D721Med (cell line): Measurements from ENCODE around the gene TIAL1.

ENCODE experiments used
- DNase-seq: peaks from one replicate; pipeline ENCODE4 v3.0.0; 2011; ENCODE audit warnings: low spot score; ENCODE audit not compliant: insufficient read length
- FAIRE-seq: peaks from 2 replicates; lab custom pipeline; 2011; peaks lifted over from hg19 to GRCh38; lab: Jason Lieb, UNC
- TF ChIP-seq, protein P1 (sequence below): IDR thresholded peaks from 2 replicates; pipeline ENCODE4 v1.5.1; 2012; ENCODE audit warnings: mild to moderate bottlenecking, control low read depth; ENCODE audit not compliant: insufficient read depth; ENCODE audit errors: missing control alignments

Gene TIAL1

DNA sequence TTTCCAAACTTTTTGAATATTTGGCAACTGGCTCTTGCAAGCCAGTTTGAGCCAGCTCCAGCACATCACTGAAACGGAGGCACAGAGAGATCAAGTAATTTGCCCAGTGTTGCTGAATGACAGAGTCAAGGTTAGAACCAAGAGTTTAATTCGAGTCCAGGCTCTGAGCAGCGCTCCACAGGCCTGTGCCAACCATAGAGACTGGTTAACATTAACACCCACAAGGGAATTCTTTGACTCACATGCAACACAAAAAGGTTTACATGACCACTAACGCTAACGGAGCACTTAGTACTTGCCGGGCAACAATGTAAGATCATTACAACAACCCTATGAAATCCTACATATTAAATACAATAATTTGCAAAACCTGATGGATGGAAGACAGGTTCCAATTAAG is 55.7 kb downstream of the TIAL1 start:
- DNase-seq (no peak), FAIRE-seq (no peak)
- TF ChIP-seq, protein P1, sequence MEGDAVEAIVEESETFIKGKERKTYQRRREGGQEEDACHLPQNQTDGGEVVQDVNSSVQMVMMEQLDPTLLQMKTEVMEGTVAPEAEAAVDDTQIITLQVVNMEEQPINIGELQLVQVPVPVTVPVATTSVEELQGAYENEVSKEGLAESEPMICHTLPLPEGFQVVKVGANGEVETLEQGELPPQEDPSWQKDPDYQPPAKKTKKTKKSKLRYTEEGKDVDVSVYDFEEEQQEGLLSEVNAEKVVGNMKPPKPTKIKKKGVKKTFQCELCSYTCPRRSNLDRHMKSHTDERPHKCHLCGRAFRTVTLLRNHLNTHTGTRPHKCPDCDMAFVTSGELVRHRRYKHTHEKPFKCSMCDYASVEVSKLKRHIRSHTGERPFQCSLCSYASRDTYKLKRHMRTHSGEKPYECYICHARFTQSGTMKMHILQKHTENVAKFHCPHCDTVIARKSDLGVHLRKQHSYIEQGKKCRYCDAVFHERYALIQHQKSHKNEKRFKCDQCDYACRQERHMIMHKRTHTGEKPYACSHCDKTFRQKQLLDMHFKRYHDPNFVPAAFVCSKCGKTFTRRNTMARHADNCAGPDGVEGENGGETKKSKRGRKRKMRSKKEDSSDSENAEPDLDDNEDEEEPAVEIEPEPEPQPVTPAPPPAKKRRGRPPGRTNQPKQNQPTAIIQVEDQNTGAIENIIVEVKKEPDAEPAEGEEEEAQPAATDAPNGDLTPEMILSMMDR = no peak

DNA sequence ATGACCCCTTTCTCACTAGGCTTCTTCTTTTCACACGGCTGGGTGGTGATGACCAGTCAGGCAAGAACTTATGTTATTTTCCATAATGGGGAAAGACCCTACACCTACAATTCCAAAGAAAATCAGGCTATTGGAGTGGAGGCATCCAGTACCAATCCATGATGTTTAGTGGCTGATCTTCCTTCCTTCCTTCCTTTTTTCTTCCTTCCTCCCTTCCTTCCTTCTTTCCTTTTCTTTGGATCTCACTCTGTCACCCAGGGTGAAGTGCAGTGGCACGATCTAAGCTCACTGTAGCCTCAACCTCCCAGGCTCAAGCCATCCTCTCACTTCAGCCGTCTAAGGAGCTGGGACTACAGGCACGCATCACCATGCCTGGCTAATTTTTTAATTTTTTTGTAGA is 56.7 kb downstream of the TIAL1 start:
- TF ChIP-seq, protein P1 = no peak
- DNase-seq = no peak
- no peak for FAIRE-seq

DNA sequence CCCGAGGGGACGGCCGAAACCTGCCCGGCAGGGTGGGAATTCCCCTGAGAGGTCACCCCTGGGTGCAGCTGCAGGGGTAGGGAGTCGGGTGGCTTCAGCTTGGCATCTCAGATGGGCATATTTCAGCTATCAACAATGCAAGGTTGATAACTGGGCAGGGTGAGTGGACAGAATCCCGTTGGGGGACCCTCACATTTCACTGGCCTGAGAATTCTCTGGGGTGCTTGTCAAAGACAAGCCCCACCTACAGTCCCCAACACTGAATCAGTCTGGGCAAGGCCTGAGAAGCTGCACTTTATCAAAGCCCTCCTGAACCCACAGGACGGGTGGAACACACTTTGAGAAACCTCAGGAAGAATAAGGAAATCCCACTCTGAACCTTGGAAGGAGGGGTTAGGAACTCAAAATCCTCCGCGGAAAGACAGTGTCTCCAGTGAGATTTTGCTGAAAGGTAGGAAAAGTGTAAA is 57.4 kb downstream of the TIAL1 start:
- DNase-seq = no peak
- no peak for FAIRE-seq
- TF ChIP-seq, protein P1 = no peak

DNA sequence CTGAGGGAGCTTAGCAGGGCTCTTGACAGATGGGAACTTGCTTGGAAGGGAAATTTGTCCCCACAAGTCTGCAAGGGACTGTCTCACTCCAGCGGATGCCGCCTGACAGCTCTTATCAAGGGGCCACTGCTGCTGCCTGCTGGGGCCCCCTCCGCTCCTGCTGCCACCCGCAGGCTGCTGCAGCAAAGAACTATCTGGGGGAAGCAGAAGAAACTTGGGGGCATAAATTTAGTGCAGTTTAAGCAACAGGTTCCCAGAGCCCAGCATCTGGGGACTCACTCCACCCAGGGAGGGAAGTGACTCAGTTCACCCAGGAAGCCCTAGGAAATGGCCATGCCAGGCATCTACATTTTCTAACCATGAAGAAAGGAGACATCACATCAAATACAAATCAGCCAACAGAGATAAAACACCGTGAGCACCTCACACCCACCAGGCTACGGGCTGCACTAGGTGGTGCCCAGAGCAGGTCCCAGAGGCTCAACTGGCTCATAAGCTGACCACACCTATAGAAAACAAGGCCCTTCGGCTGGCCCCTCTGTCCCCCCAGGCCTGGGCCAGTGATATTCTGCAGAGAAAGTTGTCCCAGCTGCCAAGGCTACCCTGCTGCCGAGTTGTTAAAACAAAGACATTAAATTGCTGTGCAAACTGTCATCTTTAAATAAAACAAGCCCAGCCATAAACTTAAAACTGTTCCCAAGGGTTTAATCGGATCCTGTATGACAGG is 58.0 kb downstream of the TIAL1 start:
- FAIRE-seq = no peak
- TF ChIP-seq, protein P1 = no peak
- no peak for DNase-seq

DNA sequence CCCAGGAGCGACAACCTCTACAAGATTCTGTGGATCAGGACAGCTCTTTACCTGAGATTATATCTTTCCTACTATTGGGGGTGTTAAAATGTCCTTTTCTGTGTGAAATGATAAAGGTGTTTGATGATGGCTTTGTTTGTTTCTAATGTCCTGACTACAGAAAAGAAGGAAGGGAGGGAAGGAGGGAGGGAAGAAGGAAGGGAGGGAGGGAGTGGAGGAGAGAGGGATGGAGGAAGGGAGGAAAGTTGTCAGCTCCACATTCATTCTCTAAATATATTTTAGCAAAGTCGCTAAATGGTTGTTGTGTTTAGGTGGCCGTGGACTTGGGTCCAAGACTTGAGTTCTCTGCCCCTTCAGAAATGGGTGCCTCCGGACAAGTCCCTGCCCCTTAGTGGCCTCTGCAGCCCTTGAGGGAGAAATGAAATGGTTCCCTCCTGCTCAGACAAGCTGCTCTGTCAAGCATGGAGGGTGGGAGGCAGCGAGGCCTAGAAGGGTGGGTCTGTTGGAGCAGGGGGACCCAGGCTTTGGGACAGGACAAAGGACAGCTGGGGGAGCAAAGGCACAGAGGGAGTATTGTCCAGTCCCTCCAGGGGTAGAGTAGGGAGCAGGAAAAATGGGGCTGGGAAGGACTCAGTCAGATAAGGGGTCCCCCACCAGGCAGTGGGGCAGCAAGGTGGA is 58.7 kb downstream of the TIAL1 start:
- TF ChIP-seq, protein P1 = no peak
- DNase-seq = no peak
- no peak for FAIRE-seq

DNA sequence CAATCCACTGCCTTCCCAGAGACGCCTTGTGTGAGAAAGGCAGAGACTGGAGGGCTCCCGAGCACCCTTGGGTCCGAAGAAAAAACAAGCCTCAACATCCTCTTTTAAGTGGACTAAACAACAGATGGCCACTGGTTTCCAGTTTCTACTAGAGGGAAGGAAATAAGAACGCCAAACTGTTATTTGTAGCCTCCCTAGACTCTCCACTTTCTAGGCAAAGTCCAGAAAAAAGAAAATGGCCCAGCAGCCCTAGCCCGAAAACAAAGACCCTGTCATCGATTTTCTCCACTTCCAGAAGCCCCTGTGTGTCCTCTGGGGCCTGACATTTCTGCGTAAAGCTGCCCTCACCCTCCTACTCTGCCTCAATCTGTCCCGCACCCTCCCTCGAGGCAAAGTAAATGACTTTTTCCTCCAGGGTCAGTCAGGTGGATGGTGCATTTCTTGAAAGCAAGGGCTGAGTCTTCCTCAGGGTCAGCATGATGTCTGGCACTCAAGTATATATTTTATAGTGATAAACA is 60.2 kb downstream of the TIAL1 start:
- DNase-seq (no peak), FAIRE-seq (no peak)
- TF ChIP-seq, protein P1 = no peak

DNA sequence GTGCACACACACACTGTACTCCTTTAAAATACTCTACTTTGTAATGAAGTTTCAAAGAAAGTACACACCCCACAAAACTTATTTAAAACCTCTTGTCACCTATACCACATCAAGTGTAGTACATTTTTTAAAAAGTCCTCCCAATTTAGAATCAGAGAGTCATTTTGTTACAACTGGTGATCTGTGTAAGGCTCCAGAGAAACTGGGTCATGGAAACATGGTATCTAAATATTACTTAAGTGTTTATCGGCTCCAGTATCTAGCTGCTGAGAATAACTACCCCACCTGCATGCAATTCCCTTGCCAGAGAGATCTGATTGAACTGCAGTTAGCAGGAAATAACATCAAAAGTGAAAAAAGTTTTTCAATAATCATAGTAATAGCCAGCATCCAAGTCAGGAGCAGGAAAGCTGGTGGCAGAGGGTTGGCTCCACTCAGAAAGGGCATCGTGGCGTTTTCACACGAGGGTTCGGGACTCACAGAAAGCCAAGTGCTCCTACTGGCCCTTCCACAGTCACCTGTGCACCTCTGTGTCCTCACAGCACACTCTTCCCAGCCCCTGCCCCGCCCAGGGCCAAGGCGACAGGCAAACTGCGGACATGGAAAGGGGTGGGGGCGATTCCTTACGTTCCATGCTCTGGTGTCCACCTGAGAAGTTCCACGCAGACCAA is 60.8 kb downstream of the TIAL1 start:
- FAIRE-seq (no peak), DNase-seq (no peak)
- TF ChIP-seq, protein P1 = no peak
